Measurements from ENCODE around the gene MSLN. TPM values are rescaled to one million over a fixed set of nuclear protein-coding genes. Genes with fewer than 3 reads are reported as not detected.

MSLN gene
- total and polyA plus RNA-seq, 2 of the 13 experiments (the other 11 are each of a cell fraction or from before 2014, with no cell fraction given), result 2.0 to 2.3 TPM

- 0 out of 2 replicates have a peak, but pooled peaks have one; percentile 37 for TF ChIP-seq ZFP91 (CRISPR knock-in tag; IDR thresholded peaks at IDR 0.05; ENCODE audit: borderline replicate concordance)
- TF ChIP-seq ZFP1 (CRISPR knock-in tag; IDR thresholded peaks at IDR 0.05), result no peak
- peak; percentile 50; the same call in 1 of the 2 replicates for TF ChIP-seq ZBTB39 (CRISPR knock-in tag; IDR thresholded peaks at IDR 0.05)
- 0 out of 2 replicates have a peak, but pooled peaks have one; percentile 37 for TF ChIP-seq KLF15 (CRISPR knock-in tag; IDR thresholded peaks at IDR 0.05; ENCODE audit: borderline replicate concordance)
- TF ChIP-seq ZNF121 (CRISPR knock-in tag; IDR thresholded peaks at IDR 0.05), result peak; percentile 61
- TF ChIP-seq BATF2 (CRISPR knock-in tag; IDR thresholded peaks at IDR 0.05), result peak; percentile 62; the same call in 1 of the 2 replicates
- TF ChIP-seq ZNF598 (CRISPR knock-in tag; IDR thresholded peaks at IDR 0.05; ENCODE audit: borderline replicate concordance), result peak; percentile 41; the same call in 1 of the 2 replicates
- TF ChIP-seq ZMYM4 (CRISPR knock-in tag; IDR thresholded peaks at IDR 0.05), result peak; percentile 48; the same call in 1 of the 2 replicates
- no peak for TF ChIP-seq SATB2 (CRISPR knock-in tag; IDR thresholded peaks at IDR 0.05)
- TF ChIP-seq KDM2A (CRISPR knock-in tag; IDR thresholded peaks at IDR 0.05; ENCODE audit: borderline replicate concordance, low read depth), result peak; percentile 79
- TF ChIP-seq ZNF274 (CRISPR knock-in tag; IDR thresholded peaks at IDR 0.05), result no peak; the same call in 1 of the 2 replicates
- TF ChIP-seq U2AF1 (optimal IDR thresholded peaks at IDR 0.05; ENCODE audit: low read depth, low read length), result peak; percentile 21
- TF ChIP-seq ZNF407 (CRISPR knock-in tag; IDR thresholded peaks at IDR 0.05; ENCODE audit: not compliant biosample characterization), result peak; percentile 48
- TF ChIP-seq SSRP1 (CRISPR knock-in tag; IDR thresholded peaks at IDR 0.05), result no peak
- no peak for TF ChIP-seq MTERF4 (CRISPR knock-in tag; IDR thresholded peaks at IDR 0.05)
These were observed 40.0 kb upstream of the MSLN start (continued) for GRCh38 chr16:720447-720989.

Measured in HepG2 (cell line).